Measurements from ENCODE around the gene EEA1.
"Not testable (repeated sequence)": the region's sequence is repeated elsewhere in the genome, so short reads cannot be mapped to it uniquely, and the experiment has no call there.

The EEA1 gene

DNA sequence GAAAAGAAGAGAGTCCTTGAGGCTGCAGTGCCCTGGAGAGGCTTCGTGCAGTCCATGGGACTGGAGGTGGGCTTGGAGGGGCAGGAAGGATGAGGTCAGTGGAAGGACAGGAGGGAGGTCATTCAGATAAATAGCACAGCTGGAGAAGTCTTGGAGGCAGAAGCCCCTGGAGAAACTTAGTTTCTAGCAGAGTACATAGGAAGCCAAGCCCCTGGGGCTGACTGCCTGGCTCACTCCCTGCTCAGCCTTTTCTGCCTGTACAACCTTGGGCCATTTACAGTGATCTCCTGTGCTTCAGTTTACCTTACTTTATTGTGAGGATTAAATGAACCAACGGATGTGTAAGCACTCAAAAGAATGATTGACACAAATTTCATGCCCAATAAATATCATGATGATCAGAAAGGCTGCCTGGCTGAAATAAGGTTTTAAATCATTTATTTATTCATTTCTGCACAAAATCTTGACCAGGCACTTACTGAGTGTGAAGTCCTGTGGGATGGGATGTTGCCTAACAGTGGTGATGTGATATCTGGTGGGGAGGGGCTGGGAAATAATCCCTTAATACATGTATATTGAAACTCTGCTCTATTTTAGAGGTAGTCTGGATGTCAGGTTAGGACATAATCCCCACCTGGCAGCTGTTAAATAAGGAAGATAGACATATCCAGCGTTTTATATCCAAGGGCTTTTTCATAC is 172.0 kb downstream of the EEA1 start:
- no peak for DNase-seq (ENCODE audit: extremely low read depth in 1 of 2, low read depth in 1 of 2)

DNA sequence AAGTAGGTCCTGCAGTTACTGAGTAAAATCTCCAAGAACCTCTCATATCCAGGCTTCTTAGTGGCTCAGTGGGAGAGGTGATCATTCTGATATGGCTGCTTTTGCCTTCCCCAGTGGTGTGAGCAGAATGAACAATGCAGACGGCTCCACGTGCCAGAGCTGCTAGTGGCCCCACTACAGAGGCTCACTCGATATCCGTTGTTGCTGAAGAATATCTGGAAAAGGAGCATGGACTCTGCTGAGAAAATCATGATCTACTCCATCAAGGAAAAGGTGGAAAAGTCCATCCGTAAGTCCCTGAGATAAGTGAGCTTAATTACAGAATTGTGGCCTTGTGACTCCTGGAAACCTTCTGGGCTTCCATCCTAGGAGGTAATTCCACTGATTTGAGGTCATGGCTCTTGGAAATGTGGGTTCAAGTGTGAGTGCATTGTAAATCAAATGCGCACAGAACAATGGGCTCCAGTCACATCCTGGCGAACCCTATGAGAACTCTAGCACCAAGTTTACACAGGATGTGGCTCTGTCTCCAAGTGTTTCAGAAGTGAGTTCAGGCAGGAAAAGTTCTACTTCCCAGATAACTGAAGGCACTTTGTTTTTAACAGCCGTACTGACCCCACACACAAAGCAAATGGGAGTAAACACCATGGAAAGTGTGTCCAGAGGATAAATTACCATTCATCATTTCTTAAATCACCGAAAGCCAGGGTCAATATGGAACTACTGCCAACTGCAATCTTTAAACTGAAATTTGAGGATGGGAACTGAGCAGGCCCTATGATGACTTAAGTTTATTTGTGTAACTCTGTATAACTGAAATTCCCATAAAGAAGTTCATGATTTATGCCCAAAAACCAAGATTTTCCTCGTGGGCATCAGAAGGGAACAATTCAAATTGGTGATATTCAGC is 174.9 kb downstream of the EEA1 start:
- DNase-seq (ENCODE audit: extremely low read depth in 1 of 2, low read depth in 1 of 2), result no peak

DNA sequence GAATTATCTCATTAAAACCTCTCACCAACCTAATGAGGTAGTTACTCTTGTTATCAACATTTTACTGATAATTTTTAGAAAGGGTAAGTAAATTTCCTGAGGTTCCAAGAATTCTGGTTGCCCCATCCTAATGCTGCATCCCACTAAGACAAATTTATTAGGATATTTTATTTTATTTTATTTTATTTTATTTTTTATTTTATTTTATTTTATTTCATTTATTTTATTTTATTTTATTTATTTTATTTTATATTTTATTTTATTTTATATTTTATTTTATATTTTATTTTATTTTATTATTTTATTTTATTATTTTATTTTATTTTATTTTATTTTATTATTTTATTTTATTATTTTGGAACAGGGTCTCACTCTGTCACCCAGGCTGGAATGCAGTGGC is 179.4 kb downstream of the EEA1 start:
- DNase-seq (ENCODE audit: extremely low read depth in 1 of 2, low read depth in 1 of 2), result not testable (repeated sequence)

DNA sequence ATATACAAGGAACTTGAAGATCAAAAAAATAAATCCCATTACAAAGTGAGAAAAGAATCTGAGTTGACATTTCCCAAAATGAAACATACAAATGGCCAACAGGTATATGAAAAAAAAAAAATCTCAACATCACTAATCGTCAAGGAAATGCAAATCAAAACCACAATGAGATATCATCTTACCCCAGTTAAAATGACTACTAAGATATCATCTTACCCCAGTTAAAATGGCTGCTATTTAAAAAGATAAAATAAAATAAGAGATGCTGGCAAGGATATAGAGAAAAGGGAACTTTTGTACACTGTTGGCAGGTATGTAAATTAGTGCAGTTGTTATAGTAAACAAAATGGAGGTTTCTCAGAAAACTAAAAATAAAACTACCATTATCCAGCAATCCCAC is 181.9 kb downstream of the EEA1 start:
- DNase-seq (ENCODE audit: extremely low read depth in 1 of 2, low read depth in 1 of 2), result no peak

DNA sequence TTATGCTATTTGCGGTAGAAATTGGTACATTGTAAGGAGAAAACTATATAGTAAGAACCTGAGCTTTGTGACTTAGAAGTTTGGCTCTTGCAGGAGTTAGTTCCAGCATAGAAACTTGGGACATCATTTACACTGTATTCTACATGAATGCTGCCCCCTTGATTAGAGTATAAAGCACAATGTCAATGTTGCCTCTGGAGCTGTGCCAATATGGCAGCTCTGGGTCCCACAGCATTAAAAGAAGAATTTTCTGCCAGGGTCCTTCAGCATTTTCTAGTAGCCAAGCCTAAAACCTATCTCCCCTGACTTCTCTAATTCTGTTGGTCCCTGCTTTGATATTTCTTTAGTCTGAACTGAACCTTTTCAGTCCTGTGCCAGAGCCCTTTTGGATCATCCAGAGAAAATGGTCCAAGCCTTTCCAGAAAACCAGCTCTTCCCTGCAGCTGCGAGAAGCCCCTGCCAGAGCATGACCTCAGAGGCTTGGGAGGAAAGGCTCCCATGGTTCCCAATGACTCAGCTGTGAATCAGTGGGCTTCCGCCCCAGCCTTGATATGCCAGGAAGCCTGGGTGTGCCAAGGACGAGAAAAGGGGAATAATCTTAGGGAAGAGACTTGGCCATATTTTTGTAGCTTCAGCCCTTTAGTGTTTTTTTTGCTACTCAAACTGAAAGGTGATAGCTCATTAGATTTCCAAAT is 183.1 kb downstream of the EEA1 start:
- DNase-seq (ENCODE audit: extremely low read depth in 1 of 2, low read depth in 1 of 2), result no peak

DNA sequence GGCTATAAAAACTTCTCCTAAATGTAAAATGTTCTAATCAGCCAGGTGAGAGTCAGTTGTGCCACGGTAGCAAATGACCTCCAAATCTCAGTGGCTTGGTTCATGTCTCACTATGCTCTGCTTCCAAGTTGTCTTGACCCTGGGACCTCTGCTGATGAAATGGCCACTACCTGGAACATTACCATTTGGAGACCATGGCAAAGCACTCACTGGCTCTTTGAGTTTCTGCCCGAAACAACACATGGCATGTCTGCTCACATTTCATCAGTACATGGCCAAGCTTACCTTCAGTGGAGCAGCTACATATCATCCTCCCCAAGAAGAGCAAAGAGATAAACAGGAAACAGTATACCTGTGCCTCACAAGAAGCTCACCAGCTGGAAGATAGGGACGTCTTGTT is 186.1 kb downstream of the EEA1 start:
- no peak for DNase-seq (ENCODE audit: extremely low read depth in 1 of 2, low read depth in 1 of 2)

DNA sequence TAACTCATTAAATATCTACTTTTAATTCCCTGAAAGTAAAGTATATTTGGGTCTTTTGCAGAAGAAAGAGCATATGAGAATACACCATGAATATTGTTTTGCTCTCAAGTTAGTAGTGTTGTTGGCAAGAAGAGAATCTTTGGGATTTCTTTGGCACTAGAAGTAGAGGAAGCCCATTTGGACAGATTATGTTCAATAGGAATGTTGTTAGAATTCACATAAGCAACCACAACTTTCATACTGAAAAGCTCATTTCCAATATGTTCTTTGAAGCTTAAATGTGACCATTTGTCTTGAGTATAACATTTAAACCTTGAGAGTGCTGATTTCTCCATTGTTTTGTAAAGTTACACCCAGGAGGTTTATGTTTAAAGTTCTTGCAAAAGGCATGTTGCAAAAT is 188.7 kb downstream of the EEA1 start:
- DNase-seq (ENCODE audit: extremely low read depth in 1 of 2, low read depth in 1 of 2), result no peak

DNA sequence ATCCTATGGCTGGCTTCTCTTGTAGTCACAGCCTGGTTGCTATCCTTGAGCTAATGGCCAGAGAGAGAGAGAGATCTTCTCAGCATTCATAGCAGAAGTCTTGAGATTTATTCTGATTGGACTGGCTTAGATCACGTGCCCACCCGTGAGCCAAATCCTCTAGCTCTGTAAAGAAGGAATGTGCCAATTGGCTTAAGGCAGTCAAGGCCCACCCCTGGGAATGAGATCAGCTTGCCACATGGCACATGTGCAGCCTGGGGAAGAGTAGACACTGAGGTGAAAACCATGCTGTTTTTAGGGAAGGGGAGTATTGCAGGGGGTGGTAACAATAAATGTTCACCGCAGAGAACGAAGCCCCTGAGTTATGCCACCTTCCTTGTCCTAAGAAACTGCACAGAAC is 190.0 kb downstream of the EEA1 start:
- no peak for DNase-seq (ENCODE audit: extremely low read depth in 1 of 2, low read depth in 1 of 2)

DNA sequence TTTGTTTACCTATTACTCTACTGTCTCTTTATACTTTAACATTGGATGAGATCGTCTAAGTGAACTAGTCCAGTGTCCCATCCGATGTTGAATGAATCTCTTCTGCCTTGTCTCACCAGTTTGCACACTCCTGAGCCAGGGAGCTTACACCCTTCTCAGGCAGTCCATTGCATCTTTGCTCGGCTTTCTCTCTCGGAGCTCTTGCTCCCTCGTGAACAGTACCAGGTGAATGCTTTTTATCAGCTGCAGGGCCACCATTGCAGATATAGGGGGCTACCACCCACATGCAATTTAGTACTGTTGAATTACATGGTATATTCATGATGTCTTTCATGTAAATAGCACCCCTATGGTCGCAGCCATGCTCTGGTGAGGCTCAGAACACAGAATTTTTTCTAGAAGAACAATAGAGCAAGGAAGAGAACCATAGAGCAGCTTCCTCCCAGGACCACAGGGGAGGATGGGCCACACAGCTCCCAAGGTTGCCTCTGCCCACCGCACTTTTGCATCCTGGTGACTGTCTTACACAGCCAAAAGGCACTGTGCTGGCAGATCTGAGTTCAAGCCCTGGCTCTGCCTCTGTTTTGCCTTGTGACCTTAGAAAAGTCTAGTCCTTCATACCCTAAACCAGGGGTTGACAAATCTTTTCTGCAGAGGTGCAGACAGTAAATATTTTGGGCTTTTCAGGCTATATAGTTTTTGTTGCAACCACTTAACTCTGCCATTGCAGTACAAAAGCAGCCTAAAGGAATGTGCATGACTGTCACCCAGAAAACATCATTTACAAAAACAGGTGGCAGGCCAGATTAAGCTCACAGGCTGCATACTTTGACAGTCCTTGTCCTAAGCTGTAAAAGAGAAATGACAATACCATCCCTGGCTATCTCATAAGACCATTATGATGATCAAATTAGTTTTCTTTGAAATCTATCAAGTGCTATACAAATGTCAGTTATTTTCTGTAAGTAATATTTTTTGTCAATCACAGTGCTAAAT is 190.9 kb downstream of the EEA1 start:
- no peak for DNase-seq (ENCODE audit: extremely low read depth in 1 of 2, low read depth in 1 of 2)

DNA sequence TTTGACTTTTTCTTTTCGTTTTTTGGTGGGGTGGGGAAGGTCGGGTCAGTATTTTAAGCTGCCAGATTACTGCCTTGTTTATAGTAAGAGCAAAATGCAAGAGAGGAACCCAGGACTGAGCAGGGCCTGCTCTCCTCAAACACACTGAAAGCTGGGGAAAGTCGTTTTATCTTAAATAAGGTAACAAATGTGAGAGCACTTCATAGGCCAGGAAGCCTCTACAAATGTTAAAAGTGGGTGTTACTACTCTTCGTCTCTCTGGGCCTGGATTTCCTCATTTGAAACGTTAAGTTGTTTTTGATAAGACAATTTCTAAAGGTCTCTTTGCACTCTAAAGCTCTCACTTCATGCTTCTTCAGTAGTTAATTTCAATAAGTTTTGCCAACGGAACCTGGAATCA is 192.5 kb downstream of the EEA1 start:
- DNase-seq (ENCODE audit: extremely low read depth in 1 of 2, low read depth in 1 of 2), result no peak

DNA sequence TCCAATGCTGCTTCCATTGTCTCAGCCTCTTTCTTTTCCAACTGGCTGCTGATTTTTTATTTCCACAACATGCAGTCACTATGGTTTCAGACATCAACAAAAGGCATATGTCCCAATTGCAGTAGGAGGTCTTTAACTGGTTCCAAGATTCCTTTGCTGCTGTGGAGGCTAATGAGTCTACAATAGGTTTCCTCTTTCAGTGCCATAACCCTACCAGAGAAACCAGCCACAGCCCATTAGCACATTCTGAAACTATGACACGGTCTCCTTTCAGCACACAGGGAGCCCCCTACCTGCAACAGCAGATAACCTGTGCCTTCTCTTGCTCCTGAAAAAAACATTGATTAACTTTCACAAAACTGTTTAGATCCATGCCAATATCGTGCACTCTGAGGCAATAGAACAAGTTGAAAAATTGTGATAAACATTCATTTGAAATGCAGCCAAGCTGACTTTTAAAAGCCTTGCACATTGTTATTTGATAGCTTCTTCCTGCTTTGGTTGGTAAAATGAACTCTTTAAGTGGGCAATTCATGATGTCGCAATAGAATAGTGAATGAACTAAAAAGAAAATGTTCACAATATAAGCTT is 193.9 kb downstream of the EEA1 start:
- DNase-seq (ENCODE audit: extremely low read depth in 1 of 2, low read depth in 1 of 2), result no peak

DNA sequence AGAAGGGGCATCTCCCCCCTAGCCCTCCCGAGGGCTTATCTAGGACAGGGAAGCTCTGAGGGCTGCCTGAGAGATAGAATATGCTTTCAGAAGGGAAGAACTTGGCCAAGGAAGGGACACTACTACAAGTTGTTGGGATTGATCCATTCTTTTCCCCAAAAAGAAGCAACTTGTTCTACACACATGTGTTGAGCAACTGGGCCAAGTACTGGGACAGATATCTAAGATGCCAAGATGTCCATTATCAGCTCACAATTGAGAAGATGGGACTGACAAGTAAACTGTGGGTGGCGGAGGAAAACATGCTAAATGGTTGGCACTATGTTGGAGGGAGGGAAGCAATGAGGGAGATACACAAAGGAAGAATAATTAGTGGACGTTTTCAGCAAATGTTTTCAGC is 195.4 kb downstream of the EEA1 start:
- DNase-seq (ENCODE audit: extremely low read depth in 1 of 2, low read depth in 1 of 2), result no peak

DNA sequence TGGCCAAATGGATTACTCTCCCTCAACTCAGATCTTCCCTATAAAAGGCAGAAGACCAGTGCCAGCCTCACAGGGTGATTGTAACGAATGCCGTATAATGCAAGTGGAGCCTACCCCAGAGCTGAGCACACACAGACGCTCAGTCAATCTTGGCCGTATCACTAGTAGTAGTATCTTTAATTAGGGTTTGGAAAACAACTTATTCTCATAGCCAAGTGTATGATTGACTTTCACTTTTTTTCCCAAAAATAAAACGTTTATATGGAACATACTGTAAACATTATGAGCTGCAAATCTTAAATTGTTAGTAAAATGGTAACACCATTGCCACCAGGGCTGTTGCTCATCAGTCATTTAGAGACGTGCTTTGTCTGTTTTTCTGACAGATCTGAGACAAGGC is 195.9 kb downstream of the EEA1 start:
- no peak for DNase-seq (ENCODE audit: extremely low read depth in 1 of 2, low read depth in 1 of 2)

DNA sequence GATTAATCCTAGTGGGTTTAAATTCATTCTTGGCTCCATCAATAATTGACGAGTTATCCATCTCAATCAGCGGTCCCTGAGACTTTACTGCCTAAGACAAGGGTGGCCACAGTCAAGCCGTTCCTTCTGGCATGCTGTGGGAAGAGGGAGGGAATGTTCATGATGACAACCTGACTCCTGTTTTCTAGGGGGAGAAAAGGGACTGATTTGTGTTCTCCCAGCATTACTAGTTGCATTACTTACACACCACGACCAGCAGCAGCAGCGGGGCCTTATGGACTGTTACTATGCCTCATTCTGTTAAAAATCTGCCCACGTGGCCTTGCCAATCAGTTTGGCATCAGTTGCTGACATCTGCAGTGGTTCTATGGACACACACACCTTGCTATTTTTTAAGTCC is 196.4 kb downstream of the EEA1 start:
- no peak for DNase-seq (ENCODE audit: extremely low read depth in 1 of 2, low read depth in 1 of 2)

DNA sequence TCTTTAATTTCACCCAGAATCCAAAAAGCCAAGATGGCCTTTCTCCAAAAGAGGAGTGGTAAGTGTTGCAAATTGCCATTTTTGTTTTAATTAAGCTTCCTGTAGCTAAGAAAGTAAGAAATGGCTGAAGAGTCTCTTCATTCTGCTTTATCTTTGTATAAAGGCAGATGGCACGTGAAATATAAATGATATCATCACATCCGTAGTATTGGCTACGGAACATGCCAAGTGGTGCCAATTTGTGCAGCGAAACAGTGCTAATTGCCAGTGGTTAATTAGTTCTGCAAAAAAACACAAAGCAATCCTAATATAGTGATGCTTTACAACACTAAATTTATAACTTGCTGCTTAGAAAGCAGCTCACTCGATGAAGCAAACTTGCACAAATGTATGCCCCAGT is 196.9 kb downstream of the EEA1 start:
- DNase-seq (ENCODE audit: extremely low read depth in 1 of 2, low read depth in 1 of 2), result no peak

DNA sequence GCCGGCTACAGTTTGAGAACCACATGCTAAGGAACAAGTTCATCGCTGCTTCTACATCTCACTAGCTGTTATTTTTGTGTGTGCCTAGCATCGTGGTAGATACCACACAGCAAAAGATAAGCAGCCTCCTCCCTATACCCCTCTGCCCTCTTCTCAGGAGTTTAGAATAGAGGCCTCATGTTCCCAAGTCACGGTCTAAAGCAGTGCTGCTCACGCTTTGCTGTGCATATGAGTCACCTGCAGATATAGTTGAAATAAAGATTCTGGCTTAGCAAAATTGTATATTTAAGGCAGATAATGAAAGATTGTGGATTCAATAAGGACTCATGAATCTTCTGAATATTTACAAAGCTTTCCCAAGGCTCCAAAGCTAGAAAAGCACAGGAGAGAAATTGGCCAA is 198.3 kb downstream of the EEA1 start:
- no peak for DNase-seq (ENCODE audit: extremely low read depth in 1 of 2, low read depth in 1 of 2)

DNA sequence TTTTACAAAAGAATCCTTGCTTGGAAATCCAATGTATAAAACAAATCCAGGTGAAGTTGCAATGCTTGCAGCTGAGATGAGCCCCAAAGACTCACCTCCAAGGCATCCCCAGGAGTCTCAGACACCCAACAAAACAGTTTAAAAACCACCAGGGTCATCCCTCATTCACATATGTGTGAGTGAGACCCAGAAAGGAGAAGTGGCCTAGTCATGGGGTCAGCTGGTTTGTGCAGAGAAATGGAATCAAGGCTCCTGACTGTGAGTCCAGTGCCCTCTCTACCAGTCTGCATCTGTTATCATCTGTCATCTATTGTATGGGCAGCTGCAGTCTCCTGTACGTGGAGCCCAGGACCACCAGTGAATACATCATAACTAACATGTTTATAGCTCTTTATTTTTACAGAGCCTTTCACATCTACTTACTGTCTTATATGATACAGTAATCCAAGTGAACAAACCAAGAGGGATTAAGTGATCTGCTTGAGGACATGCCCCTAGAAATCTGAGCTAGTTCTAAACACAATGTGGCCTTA is 199.3 kb downstream of the EEA1 start:
- DNase-seq (ENCODE audit: extremely low read depth in 1 of 2, low read depth in 1 of 2), result no peak

DNA sequence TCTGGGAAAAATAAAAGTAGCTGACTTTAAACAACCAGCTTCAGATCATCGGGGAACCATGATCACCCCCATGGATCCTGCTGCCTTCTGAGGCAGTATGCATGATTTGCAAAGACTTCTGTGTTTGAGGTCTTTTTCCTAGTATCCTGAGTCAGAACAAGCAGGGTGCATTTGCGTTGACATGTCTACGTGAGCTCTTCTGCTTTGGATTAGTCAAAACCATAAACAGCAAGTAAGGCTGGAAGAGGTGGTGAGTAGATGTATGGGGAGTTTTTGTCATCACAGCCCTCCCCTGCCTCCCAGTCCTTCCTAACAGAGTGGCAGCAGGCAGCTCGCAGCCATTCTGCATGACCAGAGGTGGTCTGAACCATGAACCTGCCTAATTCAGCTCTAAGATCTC is 202.2 kb downstream of the EEA1 start:
- no peak for DNase-seq (ENCODE audit: extremely low read depth in 1 of 2, low read depth in 1 of 2)

DNA sequence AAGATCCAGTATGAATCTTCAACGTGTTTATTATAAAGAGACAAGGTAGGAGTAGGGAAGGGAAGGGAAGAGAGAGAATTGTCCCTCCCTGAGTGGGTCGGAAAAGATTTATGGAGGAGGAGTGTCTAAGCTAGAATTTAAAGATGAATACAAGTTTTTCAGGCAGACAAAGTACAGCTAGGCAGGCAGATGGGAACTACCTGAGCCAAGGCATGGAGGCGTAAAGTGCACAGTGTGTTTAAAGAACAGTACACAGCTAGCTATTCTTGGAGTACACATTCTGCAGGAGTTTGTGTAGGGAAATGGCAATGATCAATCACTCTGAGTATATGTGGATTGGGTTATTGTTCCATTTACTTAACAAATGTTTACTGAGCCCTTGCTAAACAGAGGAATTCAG is 206.2 kb downstream of the EEA1 start:
- no peak for DNase-seq (ENCODE audit: extremely low read depth in 1 of 2, low read depth in 1 of 2)

DNA sequence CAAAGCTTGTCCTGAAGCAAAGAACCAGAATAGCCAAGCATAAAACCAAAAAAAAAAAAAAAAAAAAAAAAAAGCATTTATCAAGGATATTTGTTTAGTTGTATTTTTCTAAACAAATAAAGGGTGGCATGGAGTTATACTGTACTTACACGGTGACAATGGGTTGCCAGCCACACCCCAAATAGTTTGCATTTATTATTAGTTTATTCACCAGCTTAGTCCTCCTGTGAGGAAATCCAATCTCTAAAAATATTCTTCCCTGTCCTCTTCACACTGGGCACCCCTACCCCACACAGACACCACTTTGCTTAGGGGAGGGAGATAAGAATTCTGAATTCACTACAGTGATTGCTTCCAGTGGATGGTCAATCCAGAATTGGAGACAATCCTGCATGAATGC is 207.4 kb downstream of the EEA1 start:
- no peak for DNase-seq (ENCODE audit: extremely low read depth in 1 of 2, low read depth in 1 of 2)

Data from stimulated activated CD8-positive, alpha-beta memory T cell treated with anti-CD3 and anti-CD28 coated beads, Interleukin-7, amount 100 ng/mL, for 48 hours (primary cell).